ENCODE measurements around the gene UBASH3B.

The UBASH3B gene

GRCh38 chr11:122799406-122800105 lies 144.0 kb downstream of the UBASH3B start:
- TF ChIP-seq CTCF (conservative IDR thresholded peaks at IDR 0.05; ENCODE audit: control insufficient read depth, insufficient read depth, low read depth, low read length), result no peak
- DNase-seq (ENCODE audit: low read depth), result no peak
- H3K4me3 ChIP-seq (ENCODE audit: control insufficient read depth, low read depth, low read length), result no peak overlapping the region

GRCh38 chr11:122802876-122803275 lies 147.4 kb downstream of the UBASH3B start:
- DNase-seq (ENCODE audit: low read depth), result no peak
- no peak for TF ChIP-seq CTCF (conservative IDR thresholded peaks at IDR 0.05; ENCODE audit: control insufficient read depth, insufficient read depth, low read depth, low read length)
- H3K4me3 ChIP-seq (ENCODE audit: control insufficient read depth, low read depth, low read length), result no peak overlapping the region

GRCh38 chr11:122803306-122803705 lies 147.8 kb downstream of the UBASH3B start:
- no peak for TF ChIP-seq CTCF (conservative IDR thresholded peaks at IDR 0.05; ENCODE audit: control insufficient read depth, insufficient read depth, low read depth, low read length)
- DNase-seq (ENCODE audit: low read depth), result peak; percentile 87
- H3K4me3 ChIP-seq (ENCODE audit: control insufficient read depth, low read depth, low read length), result no peak overlapping the region

GRCh38 chr11:122803716-122804115 lies 148.2 kb downstream of the UBASH3B start:
- DNase-seq (ENCODE audit: low read depth), result no peak
- TF ChIP-seq CTCF (conservative IDR thresholded peaks at IDR 0.05; ENCODE audit: control insufficient read depth, insufficient read depth, low read depth, low read length), result no peak
- H3K4me3 ChIP-seq (ENCODE audit: control insufficient read depth, low read depth, low read length), result no peak overlapping the region

- peak; percentile 82 for DNase-seq (ENCODE audit: low read depth)
- H3K4me3 ChIP-seq (ENCODE audit: control insufficient read depth, low read depth, low read length), result no peak overlapping the region
- TF ChIP-seq CTCF (conservative IDR thresholded peaks at IDR 0.05; ENCODE audit: control insufficient read depth, insufficient read depth, low read depth, low read length), result no peak
Measured at GRCh38 chr11:122804161-122804560, 148.6 kb downstream of the UBASH3B start.

- no peak overlapping the region for H3K4me3 ChIP-seq (ENCODE audit: control insufficient read depth, low read depth, low read length)
- TF ChIP-seq CTCF (conservative IDR thresholded peaks at IDR 0.05; ENCODE audit: control insufficient read depth, insufficient read depth, low read depth, low read length), result no peak
- DNase-seq (ENCODE audit: low read depth), result no peak
Measured at GRCh38 chr11:122804796-122805195, 149.3 kb downstream of the UBASH3B start.
